Dedifferentiated amniotic fluid mesenchymal stem cell (primary cell): Measurements from ENCODE around the gene NDUFAF8.
"Not testable (repeated sequence)": the region's sequence is repeated elsewhere in the genome, so short reads cannot be mapped to it uniquely, and the experiment has no call there.

Experiments
- DNase-seq: peaks from one replicate; pipeline ENCODE4 v3.0.0-alpha.2; 2016; ENCODE audit errors: extremely low spot score

NDUFAF8 gene

DNA sequence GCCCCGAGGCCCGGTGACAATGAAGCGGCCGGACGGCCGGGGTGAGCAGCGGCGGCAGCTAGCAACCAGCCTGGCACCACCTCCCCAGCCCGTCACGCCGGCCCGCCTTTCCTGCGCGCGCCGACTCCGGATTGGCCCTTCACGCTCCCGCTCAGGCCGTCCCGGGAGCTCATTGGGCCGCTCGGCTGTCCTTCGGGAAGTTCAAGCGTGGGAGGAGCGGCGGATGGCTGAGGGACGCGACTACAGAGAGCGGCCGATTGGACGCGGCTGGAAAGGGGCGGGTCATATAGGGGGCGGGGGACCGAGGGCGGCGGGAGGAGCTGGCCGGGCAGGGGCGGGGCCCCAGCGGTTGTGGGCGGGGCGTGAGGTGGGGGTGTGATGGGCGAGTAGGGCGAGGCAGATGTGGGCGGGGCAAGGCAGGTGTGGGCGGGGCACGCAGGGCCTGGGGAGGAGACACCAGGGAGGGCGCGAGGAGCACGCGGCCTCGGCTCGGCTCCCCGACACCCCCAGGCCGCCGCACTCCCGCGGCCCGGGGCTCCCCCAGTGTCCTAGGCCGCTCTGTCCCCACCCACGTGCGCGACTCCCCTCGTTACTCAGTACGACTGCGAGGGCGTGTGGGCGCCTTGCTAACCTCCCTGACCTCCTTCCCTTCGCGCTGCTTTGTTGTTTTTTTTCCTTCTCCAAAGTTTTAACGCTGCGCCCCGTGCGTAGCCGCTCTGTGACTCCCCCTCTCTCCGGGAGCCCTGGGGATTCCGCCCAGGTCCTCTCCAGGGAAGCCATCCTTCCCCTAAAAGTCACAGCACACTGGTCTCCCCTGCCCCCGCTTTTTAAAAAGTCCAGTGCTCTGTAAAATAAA, 16.0 kb upstream of the NDUFAF8 start, which contains the start of gene CEP131:
TSS of gene CEP131 (minus strand) at position 60 of the 856 bp plus-strand sequence. CDS start 2,909 bp downstream, outside the sequence.
- DNase-seq, result peak; percentile 98

GRCh38 chr17:81223762-81224130, 15.4 kb upstream of the NDUFAF8 start:
- DNase-seq, result no peak

GRCh38 chr17:81227630-81228029, 11.5 kb upstream of the NDUFAF8 start:
- not testable (repeated sequence) for DNase-seq

GRCh38 chr17:81228420-81228819, 10.7 kb upstream of the NDUFAF8 start:
- no peak for DNase-seq

GRCh38 chr17:81228834-81229665, 10.1 kb upstream of the NDUFAF8 start:
- no peak for DNase-seq

DNA sequence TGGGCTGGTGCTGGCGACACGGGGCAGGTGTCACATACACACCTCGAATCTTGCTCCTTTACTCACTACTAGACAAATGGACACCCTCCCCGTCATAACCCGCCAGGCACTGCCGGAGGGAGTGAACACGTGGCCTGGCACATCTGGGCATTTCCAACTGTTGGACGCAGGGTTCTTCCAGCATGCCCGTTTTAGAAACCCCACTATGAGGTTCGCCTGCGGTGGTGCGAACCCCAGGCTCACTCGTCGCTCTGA, 9.5 kb upstream of the NDUFAF8 start:
- no peak for DNase-seq

- DNase-seq, result no peak
These were observed 8.9 kb upstream of the NDUFAF8 start for GRCh38 chr17:81230043-81230820.

GRCh38 chr17:81231121-81231645, 7.9 kb upstream of the NDUFAF8 start:
- DNase-seq, result no peak

DNA sequence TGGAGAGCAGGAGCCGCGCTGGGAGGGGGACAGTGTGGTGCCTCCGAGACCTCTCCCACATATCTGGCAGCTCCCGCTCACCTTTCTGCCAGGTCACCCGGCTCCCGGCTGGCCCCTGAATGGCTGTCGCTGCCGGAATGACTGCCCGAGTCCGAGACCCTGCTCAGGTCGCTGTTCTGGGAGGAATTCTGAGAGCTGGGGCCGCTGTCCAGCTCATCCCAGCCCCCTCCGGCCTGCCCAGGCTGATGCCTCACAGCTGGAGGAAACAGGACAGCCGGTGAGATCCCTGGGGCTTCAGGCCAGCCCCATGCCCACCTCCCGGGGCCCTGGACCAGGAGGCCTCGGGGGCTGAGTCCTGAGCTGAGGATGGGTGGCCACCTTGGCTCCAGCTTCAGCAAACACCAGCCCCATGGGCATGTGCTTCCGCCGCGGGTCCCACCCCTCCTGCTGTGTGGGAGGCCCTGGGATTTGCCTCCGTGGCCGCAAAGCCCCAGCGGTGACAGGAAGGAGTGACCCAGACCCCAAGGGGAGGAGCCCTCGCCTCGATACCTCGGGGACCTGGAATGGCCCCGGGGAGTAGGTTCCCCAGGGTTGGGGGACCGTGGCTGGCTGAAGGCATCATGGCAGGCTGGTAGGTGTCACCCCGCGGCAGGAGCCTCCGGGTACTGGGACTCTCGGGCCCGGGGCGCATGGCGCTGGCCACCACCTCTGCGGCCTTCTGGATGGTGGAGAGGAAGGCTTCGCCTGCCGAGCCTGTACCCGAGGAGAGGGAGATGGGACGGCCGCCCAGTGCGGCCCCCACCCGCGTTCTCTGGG, 7.1 kb upstream of the NDUFAF8 start:
- no peak for DNase-seq

- no peak for DNase-seq
These were observed 6.4 kb upstream of the NDUFAF8 start for GRCh38 chr17:81232616-81233241.

DNA sequence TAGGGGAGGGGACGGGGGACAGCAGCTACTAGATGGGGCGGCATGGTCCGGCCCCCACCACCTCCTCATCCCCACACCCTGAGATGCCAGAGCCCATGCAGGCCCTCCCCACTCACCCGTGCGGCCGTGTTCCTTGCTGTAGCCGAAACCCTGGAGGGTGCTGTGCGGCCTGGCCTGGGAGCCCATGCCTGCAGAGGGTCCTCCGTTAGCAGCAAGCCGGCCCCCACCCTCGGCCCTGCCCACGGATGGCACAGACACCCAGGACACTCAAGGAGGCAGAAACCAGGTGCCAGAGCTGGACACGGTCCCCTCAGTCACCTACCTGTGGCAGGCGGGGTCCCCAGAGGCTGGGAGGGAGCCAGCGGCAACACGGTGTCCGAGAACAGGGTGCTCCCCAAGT, 5.8 kb upstream of the NDUFAF8 start:
- DNase-seq, result no peak

- no peak for DNase-seq
These were observed 5.2 kb upstream of the NDUFAF8 start for GRCh38 chr17:81233811-81234505.

- DNase-seq, result no peak
These were observed 4.6 kb upstream of the NDUFAF8 start for GRCh38 chr17:81234506-81234855.

- DNase-seq, result no peak
These were observed 3.9 kb upstream of the NDUFAF8 start for GRCh38 chr17:81234940-81235821.

DNA sequence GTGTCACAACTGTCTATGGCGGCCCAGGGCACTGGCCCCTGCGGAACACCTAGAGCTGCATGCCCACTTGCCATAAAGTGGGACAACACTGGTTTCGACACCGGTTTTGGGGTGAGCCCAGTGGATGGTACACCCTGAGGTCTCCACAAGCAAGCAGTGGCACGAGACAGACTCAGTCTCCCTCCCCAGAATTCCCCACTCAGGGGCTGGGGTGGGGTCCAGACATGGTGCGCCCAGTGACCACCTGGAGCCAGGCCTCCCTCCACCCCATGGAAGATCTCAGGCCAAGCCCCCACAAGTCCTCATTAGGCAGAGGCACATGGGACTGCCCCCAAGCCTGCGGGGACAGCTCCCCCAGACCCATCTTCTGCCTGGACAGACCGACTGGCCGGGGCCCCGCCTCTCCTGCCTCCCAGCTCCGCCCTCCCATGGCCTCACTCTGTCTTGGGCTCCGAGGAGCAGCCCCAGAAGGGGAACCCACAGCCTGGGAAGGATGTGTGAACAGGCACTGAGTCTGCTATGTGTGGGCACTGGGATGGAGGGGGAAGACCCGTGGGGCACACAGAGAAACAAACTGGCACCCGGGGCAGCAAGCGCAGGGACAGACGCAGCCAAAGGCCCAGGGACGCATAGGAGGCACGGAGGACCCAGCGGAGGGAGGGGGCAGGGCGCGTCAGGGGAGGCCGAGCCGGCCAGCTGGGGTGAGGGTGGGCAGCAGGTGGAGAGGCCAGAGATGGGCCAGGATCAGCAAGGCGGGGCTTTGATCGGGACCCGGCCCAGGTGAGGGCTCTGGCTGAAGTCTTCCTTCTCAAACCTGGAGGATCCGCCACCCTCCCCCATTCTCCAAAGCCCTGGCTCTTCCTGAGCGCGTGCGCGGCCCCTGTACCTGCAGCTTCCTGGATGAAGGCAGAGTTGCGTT, 3.0 kb upstream of the NDUFAF8 start:
- DNase-seq, result no peak

GRCh38 chr17:81236784-81237183, 2.3 kb upstream of the NDUFAF8 start:
- DNase-seq, result no peak

GRCh38 chr17:81237591-81238489, 1.3 kb upstream of the NDUFAF8 start:
- DNase-seq, result no peak
